Mammary epithelial cell (primary cell): Measurements from ENCODE around the gene CHRNA4.

Experiments
- CTCF ChIP-seq, 2 donors: IDR thresholded peaks in 1 of 2; conservative IDR thresholded peaks in 1 of 2; 2 replicates each; pipeline ENCODE4 v1.5.1; 2011 to 2012; ENCODE audit warnings: inconsistent platforms in 2 of 2, low read length in 2 of 2, mild to moderate bottlenecking in 2 of 2, control low read depth in 1 of 2, low read depth in 1 of 2; ENCODE audit not compliant: insufficient read depth in 1 of 2; ENCODE audit errors: extremely low read depth in 1 of 2
- EZH2 ChIP-seq: IDR thresholded peaks from 2 replicates; pipeline ENCODE4 v1.6.1; 2012; ENCODE audit warnings: low read length, inconsistent platforms, borderline replicate concordance

- TF ChIP-seq CTCF (conservative IDR thresholded peaks at IDR 0.05 in 1 of 2, IDR thresholded peaks at IDR 0.05 in 1 of 2; ENCODE audit: extremely low read depth in 1 of 2, insufficient read depth in 1 of 2, low read depth in 1 of 2, low read length in 2 of 2), result no peak
- no peak for TF ChIP-seq EZH2
Measured at GRCh38 chr20:63371291-63371865, 10.2 kb upstream of the CHRNA4 start.
